ENCODE results near the gene RPUSD4. TPM values are rescaled to one million over a fixed set of nuclear protein-coding genes. Genes with fewer than 3 reads are reported as not detected.

Gene RPUSD4
- total and polyA plus RNA-seq, 9 of the 15 experiments (the other 6 are each of a cell fraction or from before 2014, with no cell fraction given): 27.4 to 56.2 (median 44.6) TPM

- TF ChIP-seq ZNF318 (IDR thresholded peaks at IDR 0.05; ENCODE audit: borderline replicate concordance in 1 of 2, low read depth in 1 of 2): no peak
Measured at GRCh38 chr11:126254819-126255218, 43.4 kb upstream of the RPUSD4 start (continued).

GRCh38 chr11:126253265-126253664 lies 41.8 kb upstream of the RPUSD4 start:
- Histone ChIP-seq H3K4me3 (no peak overlapping the region), H3K4me2 (ENCODE audit: insufficient read depth, low read length) (no peak overlapping the region), H3K27ac (ENCODE audit: extremely low read depth, low read depth, low read length) (no peak overlapping the region), H2AFZ (ENCODE audit: low read depth, low read length) (no peak overlapping the region), H3K4me1 (replicated peaks in 1 of 2; ENCODE audit: control insufficient read depth in 2 of 2, insufficient read depth in 2 of 2, low read length in 2 of 2) (peaks cover 0 to 6% of the 10 kb centered on the region in 2 experiments; a peak in 2 of 5 replicates), H3K27me3 (ENCODE audit: control insufficient read depth in 2 of 2, insufficient read depth in 2 of 2, low read length in 2 of 2) (no peaks in the 10 kb centered on the region), H3K36me3 (ENCODE audit: control insufficient read depth, insufficient read depth, low read length) (peaks cover 54% of the 10 kb centered on the region), H3K9me3 (replicated peaks; ENCODE audit: control insufficient read depth, insufficient read depth, low read depth, low read length) (no peaks in the 10 kb centered on the region), H3K9ac (ENCODE audit: insufficient read depth in 1 of 2, low read depth in 2 of 2, low read length in 2 of 2) (no peak overlapping the region), H3K9me1 (ENCODE audit: control insufficient read depth, insufficient read depth, low read length) (no peaks in the 10 kb centered on the region), H3K79me2 (ENCODE audit: control insufficient read depth, insufficient read depth, low read length) (no peaks in the 10 kb centered on the region), H4K20me1 (replicated peaks; ENCODE audit: control insufficient read depth, insufficient read depth, low read length) (no peaks in the 10 kb centered on the region)
- BruUV-seq (replicated peaks): no TSS peak
- ChIA-PET POLR2A (interaction anchor here (2.3 to 5.2 kb wide), 2 partner anchors 8 to 11 kb away, joined by 7 to 26 read pairs; no protein-coding TSS in a partner anchor), CTCF (ENCODE audit: low intra/inter-chr PET ratio) (no interaction called here)
- intact Hi-C loops (cut with micrococcal nuclease): no loop called here
- WGBS (ENCODE audit: insufficient coverage, low coverage, missing lambda C conversion rate): 70% methylated on average over 4 of the region's 4 CpGs
- no peak for ATAC-seq
- no peak for FAIRE-seq
- in situ Hi-C loops (cut with MboI): no loop called here
- DNase-seq (ENCODE audit: extremely low read depth in 1 of 4, low spot score in 3 of 4): no peak
- no peak for TF ChIP-seq CBX5 (IDR thresholded peaks at IDR 0.05; ENCODE audit: borderline replicate concordance, low read depth)
- no peak for TF ChIP-seq PBX2 (CRISPR knock-in tag; IDR thresholded peaks at IDR 0.05; ENCODE audit: low read depth)
- no peak for TF ChIP-seq PBX2 (tag; conservative IDR thresholded peaks at IDR 0.05; ENCODE audit: low read depth)
- no peak for TF ChIP-seq JUND (IDR thresholded peaks at IDR 0.05; ENCODE audit: borderline replicate concordance, low read depth, low read length)
- no peak for TF ChIP-seq JUND (tag; IDR thresholded peaks at IDR 0.05; ENCODE audit: borderline replicate concordance, low read depth, low read length)
- no peak for TF ChIP-seq DNMT1 (IDR thresholded peaks at IDR 0.05)
- TF ChIP-seq CBFA2T3 (IDR thresholded peaks at IDR 0.05): no peak

Measured in K562 (cell line).